GM21360 (cell line): ENCODE measurements around the gene GRHPR.

ENCODE experiments used
- ATAC-seq: cut with Tn5 transposase; IDR thresholded peaks from one replicate; pipeline ENCODE4 v1.9.1; 2021; ENCODE audit warnings: mild to moderate bottlenecking, moderate library complexity; ENCODE audit not compliant: unreplicated experiment

Gene GRHPR

DNA sequence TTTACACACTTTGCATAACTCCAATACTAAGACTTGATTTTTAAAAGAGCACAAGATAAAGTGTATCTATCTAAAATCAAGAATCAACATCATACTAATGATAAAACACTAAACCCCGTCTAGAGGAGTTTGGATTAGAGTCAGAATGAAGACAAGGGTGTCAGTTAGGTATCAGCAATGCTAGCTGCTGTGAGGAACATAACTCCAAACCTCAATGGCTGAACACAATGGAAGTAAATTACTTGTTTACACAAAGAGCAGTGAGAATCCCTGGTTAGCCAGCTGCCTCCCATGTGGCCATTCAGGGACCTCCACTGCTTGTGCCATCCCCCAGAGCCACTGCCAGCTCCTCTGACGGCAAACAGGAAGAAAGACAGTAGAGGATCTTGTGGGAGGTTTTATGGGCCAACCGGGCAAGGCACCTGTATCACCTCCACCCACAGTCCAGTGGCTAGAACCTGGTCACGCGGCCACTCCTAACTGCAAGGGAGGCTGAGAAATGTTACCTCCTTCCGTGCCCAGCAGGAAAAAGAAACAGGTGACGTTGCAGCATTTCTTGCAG is 24.0 kb upstream of the GRHPR start:
- no peak for ATAC-seq

DNA sequence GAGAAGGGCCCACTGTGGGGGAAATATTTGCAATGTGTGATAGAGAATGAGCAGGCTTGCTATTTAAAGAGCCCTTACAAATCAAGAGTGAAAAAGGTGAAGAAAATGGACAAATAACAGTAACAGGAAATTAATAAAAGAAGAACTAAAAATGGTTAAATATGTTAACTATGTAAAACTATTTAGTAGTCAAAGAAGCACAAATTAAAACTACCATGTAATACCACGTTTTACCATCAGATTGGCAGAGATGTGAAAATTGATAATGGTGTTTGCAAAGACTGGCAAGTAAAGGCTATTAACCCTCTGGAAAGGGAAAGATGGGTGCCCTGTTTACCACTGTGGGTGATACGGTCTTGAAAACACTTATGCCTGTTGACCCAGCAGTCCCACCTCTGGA is 23.2 kb upstream of the GRHPR start:
- ATAC-seq, result no peak

DNA sequence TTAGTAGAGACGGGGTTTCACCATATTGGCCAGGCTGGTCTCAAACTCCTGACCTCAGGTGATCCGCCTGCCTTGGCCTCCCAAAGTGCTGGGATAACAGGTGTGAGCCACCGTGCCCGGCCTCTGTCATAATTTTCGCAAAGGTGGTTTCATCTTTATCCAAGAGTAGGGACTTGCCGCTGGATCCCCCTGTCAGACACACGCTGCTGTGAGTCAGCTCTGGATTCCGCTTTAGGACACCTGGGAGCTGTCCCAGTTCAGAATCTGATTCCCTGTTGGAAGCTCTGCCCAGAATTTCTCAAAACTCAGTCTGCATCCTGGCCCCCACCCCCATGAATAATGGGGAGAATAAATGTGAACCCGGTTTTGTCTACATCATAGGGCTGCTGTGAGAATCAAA is 17.9 kb upstream of the GRHPR start:
- no peak for ATAC-seq

DNA sequence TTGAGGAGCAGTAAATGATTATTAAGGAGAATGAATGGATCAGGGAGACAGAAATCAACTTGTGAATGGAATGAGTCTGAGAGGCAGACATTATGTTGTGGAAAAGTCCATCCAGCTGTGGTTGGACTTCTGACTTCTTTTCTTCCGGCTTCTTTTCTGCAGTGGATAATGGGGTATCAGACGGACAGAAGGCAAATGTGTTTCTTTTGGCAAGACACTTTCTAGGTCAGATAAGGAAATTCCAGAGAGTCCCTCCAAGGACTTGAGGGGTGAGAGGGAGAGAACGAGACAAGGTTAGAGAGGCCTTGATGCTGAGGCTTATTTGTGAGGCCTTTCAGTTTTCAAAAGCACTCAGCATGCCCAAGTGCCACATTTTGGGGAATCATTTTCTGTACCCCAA is 17.1 kb upstream of the GRHPR start:
- ATAC-seq, result no peak

DNA sequence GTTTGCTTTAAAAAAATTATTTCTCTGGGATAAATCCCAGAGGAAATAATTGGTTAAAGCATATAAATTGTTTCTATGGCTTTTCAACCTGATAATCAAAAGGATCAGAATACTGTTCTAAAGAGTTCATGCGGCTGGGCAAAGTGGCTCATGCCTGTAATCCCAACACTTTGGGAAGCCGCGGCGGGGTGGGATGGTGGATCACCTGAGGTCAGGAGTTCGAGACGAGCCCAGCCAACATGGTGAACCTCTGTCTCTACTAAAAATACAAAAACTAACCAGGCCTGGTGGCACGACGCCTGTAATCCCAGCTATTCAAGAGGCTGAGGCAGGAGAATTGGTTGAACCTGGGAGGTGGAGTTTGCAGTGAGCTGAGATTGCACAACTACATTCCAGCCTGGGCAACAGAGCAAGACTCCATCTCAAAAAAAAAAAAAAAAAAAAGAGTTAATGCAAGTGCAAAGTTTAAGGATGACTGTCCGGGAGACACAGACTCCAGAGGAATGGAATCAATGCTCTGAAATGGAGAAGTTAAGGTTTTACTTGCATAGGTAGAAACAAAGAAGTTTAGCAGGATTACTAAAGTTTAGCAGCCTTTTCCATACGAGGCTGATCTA is 16.6 kb upstream of the GRHPR start:
- ATAC-seq, result no peak

DNA sequence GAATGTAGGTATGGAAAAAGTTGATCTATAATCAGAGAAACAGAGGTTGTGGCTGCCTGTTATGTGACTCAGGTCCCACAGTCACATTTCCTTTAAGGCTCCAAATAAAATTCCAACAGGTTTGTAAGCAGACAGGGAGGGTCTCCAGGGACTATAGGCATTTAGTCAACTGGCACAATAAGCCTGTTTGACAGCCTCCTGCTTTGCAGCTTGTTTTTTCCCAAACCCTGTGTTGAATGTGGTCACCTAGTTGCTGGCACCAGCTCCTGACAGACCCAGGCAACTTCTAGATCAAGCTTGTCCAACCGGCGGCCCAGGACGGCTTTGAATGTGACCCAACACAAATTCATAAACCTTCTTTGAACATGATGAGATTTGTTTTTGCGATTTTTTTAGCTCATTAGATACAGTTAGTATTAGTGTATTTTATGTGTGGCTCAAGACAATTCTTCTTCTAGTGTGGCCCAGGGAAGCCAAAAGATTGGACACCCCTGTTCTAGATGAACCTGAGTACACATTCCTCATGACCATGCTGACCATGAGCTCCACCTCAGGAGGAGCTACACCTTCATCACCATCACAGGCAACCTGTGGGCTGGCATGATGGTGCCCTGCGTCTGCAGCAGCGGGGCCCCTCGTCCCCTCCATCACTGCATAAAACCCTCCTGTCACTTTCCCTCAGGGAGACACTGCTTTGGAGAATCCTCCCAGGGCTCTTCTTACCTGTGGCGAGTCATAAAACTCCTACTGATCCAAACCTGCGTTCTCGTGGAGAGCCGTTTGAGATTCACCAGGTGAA is 15.7 kb upstream of the GRHPR start:
- ATAC-seq, result no peak

DNA sequence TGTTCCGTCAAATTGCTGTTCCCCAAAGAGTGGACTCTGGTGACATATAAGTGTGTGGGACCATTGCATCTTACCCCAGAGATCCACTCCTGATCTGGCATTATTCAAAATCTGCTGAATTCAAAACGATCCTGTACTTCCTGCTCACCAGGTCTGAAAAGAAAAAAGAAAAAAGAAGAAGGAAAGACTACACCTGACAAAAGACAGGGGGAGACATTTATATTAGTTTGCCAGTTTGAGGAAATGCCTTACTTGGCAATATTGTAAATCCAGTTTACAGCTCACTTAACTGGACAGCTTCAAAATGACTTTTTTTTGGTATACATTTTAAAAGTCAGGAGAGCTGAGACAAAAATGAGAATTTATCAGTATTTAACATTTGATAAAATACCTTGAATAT is 15.0 kb upstream of the GRHPR start:
- no peak for ATAC-seq

DNA sequence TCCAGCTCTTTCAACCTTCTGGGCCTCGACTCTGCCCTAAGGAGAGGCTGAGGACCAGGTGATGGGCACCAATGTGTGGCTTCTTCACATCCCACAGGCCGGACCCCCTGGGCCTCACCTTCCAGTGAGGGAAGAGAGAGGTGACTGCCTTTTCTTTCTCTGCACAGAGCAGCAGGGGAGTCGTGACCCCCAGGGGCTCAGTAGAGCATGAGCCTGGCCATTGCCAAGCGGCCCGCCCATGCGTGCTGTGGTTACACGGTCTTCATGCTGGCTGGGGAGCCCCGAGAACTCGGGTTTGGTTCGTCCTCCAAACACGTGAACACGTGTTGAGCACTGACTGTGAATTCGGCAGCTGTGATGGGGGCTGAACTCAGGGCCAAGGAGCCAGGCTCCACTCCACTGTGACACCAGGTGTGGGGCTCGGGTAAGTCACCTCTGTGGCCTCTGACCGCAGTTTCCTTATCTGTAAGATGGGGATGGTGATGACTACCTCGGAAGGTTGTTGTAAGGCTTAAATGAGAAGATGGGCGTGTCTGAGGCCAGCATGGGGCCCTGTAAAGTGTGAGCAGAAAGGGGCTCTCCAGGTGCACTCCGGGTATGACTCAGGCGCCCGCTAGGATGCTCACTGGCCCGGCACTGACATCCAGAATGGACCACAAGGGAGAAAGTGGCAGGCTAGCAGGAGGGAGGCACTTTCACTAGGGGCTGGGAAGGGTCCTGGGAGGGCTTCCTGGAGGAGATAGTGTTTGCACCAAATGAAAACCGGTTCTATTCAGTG is 13.4 kb upstream of the GRHPR start:
- ATAC-seq, result peak; percentile 78

DNA sequence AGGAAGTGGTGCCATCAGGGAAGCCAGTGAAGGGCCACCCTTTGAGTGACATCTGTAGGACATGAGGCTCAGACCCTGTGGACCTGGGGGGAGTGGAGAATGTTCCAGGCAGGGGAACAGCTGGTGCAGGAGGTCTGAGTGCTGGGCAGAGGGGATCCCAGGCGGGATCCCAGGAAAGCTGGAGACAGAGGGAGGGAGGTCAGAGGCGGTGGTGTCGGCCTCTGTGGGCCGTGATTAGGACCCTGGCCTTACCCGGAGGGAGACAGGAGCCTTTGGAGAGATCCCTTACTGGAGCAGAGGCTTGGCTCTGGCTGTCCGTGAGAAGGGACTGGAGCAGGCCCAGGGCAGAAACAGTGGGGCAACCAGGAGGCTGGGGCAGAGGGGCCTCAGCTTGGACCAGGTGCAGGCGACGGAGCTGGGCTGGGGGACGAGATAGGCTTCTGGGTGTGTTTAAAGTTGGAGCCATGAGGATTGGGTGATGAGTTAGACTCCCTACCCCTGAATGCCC is 12.1 kb upstream of the GRHPR start:
- ATAC-seq, result no peak

DNA sequence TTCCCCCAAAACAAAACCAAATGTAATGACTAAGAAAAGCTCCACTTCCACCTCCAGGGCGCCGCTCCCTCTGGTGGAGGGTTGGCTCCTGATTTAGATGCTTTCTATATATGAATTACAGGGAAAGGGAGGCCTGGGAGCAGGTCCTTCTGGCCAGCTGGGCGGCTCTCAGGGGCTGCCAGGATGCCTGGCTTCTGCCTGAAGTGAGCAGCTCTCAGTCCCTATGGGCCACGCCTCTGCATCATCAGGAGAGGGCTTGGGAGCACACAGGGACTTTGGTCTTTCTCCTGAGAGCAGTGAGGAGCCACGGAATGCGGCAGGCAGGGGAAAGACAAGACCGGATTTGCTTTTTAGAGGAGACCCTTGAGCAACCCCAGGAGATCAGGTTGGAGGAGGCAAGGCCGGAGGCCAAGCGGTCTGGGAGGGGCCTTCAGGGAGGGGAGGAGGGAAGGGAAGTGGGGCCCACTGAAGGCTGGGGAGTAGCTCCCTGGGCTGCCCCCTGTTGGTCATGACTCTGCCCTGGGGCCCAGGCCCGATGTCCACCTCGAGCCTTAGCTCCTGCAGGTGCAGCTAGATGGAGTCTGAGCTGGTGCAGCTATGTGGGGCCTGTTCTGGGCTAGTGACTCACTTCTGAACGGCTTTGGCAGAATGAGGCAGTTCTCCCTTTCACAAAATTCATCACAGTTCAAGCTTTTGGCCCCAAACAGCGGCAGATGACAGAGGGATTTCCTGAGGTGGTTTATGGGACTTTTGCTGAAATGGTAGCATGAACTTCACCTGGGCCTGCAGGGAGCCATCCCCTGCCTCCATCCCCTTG is 11.3 kb upstream of the GRHPR start:
- peak; percentile 30 for ATAC-seq

DNA sequence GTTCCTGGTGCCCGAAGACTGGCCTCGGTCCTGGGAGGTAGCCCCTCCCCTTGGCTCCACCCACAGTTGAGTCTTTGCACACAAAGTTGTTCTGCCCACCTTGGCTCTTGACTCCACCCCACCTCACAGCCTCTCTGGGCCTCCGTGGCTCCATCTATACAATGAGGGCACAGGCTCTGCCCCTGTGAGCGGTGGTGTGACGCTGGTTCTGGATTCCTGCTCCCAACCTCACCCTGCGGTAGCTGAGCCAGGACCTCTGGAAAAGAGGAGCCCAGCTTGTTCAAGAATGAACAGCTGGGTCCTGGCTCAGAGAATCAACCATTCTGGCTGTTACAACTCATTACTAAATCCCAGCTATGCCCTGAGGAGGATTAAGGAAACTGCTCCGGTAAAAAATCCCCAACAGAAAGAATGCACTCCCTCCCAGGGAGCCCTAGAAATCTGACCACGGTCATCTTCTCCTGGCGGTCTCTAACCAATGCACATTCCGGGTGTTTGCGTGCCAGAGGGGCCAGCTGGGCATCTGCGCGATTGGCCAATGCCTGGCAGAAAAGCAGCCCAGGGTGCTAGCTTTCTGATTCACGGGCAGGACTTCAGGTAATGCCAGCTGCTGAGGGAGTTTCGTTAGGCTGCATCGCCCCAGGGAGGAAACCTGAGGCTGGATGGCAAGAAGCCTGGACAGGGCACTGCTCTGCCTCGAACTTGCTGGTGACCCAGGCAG is 9.9 kb upstream of the GRHPR start:
- no peak for ATAC-seq

DNA sequence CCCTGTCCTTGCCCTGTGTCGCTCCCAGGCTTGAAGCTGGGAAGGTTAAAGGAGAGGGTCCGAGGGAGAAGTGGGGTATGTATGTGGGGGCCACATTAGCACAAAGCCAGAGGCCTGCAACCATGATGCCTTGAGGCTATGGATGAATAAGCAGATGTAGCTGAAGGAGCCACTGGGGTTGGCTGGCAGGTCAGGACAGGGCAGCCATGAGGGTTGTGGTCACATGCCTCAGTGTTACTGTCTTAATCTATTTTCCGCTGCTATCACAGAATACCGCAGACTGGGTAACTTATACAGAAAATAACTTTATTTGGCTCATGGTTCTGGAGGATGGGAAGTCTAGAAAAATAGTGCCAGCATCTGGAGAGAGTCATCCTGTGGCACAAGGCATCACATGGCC is 9.2 kb upstream of the GRHPR start:
- no peak for ATAC-seq

DNA sequence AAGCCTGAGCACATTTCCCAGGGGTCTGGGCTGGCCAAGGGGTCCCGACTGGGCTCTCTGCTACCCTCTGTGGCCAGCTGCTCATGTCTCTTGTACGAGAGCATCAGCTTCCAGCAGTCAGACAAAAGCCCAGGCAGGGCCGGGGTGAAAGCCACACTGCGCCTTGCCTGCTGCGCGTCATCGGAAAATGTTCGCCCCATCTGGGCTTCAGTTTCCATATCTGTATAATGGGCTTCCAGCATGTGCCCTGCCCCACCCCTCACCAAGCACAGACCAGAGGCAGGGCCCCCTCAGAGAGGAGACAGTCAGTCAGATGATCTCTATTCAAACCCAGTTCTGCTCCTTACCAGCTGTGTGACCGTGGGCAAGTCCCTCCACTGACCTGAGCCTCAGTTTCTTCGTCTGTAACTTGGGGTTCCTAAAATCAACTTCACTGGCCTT is 8.0 kb upstream of the GRHPR start:
- no peak for ATAC-seq

DNA sequence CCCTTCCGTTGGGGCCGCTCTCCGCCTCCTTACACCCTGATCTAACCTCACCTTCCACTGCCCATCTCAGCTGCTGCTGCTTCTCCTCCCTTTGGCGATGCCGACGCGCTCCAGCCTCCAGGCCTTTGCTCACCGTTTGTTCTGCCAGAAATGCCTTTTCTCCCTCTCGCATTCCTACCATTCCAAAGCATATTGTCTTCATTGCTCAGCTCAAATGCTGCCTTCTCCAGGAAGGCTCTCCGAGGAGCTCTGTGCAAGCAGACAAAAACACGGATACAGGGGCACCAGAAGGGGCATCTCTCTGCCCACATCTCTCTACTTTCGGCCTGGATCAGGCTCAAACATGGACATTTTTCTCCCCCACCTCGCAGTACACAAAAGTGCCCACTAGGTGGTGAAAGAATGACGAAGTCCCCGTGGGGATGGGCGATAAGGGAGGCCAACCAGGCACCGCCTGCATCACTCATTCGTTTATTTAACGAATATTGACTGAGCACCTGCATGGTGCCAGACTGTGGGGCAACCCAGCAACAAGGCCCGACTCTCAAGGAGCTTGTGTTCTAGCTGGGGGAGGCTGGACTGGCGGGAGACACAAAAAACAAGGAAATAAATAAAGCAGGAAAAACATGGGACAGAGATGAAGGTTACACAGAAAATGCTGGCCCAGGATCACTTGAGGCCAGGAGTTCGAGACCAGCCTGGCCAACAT is 7.3 kb upstream of the GRHPR start:
- no peak for ATAC-seq

DNA sequence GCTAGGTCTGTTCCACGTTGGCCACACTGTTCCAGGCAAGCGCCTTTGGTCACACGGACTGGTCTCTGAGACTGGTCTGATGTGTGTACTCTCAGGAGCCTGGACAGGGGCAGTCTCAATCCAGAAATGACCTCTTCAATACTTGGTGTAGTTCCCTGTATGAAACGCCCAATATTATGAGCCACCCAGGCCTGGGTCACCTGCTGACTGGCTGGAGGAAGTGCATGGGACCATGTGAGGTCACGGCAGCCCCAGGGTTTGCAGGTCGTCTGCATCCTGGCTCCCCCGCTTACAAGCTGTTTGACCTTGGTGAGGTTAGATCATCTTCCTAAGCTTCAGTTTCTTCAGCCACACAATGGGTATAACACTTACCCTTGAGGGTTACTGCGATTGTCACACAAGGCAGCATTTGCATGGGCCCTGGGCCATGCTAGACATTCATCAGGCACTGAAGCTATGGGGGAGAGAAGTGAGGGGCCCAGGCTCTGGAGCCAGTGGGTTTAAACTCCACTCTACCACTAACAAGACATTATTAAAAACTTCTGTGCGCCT is 5.2 kb upstream of the GRHPR start:
- no peak for ATAC-seq

DNA sequence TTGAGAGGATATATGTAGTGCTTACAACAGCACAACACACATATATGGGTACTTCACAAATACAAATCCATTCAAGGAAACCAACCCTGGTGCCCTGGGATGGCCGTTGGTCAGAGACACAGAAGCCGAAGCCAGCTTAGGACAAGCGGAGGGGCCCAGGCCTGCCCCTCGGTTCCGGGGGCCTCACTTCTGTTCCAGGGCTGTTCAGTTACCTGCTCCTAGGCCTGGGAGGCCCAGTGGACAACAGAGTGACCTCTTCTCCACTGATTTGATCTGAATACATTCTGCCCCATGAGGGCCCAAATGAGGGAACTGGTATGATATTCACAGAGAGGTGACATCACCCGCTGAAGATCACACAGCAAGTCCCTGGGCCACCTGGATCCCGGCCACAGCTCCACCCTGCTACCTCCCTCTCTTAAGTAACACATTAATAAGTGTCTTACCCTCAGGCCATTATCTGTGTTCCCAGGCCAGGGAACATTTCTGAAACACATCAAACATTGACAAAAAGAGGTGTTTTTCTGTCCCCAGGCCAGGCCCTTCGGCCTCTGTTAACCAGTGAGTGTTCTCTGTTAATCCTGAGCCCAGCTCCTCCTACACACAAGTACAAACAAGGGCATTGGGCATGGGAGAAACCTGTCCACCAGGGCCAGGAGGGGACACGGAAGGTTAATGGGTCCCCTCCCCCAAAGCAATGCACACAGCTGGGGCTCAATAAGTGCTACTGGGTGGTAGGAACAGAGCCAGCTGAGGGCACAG is 4.5 kb upstream of the GRHPR start:
- no peak for ATAC-seq

DNA sequence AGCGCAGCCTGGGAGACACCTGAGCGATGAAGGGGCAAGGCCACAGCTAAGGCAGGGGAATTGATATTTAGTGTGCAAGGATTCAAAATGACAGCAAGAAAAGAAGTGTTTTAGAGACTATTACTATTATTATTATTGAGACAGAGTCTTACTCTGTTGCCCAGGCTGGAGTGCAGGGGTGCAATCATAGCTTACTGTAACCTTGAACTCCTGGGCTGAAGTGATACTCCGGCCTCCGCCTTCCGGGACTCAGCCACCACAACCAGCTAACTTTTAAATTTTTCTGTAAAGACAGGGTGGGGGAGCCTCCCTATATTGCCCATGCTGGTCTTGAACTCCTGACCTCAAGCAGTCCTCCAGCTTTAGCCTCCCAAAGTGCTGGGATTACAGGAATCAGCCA is 3.3 kb upstream of the GRHPR start:
- no peak for ATAC-seq
